HG02852 (cell line): ENCODE results near the gene CLDN3.

Experiments used
- ATAC-seq: cut with Tn5 transposase; IDR thresholded peaks from one replicate; pipeline ENCODE4 v1.9.1; 2021; ENCODE audit warnings: mild to moderate bottlenecking, moderate library complexity; ENCODE audit not compliant: unreplicated experiment

Gene CLDN3

DNA sequence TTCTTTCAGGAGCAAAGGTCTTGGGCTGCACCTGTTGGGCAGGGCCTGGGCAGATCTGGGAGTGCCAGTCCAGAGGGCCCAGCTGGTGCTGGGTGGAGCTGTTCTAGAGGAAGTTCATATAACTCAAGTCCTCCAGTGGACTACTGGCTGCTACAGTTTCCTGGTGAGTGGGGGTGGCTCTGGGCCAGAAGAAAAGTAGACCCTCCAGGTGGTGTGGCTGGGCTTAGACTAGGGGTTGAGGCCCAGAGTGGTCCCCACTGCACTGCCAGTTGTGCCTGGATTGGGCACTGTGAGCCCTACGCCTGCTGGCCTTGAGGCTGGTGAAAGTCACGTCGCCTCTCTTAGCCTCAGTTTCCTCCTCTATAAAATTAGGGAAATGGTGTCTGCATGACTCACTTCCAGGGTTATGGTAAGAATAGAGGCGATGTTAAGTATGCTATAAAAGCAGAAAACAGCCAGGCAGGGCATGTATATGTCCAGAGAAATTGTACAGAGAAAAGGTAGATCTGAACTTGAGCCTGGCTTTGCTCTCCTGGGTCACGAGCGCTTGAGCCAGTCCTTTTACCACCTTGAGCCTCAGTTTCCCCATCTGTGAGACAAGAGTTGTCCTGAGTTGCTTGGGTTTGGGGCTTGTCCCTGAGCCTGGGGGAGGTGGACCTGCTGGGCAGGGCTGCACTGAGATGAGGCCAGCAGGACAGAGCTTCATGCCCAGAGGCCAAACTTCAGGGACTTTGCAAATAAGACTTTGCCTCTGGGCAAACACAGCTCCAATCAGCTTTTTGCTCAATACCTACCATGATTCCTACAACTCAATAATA lies 3.8 kb upstream of the CLDN3 start:
- ATAC-seq = no peak

DNA sequence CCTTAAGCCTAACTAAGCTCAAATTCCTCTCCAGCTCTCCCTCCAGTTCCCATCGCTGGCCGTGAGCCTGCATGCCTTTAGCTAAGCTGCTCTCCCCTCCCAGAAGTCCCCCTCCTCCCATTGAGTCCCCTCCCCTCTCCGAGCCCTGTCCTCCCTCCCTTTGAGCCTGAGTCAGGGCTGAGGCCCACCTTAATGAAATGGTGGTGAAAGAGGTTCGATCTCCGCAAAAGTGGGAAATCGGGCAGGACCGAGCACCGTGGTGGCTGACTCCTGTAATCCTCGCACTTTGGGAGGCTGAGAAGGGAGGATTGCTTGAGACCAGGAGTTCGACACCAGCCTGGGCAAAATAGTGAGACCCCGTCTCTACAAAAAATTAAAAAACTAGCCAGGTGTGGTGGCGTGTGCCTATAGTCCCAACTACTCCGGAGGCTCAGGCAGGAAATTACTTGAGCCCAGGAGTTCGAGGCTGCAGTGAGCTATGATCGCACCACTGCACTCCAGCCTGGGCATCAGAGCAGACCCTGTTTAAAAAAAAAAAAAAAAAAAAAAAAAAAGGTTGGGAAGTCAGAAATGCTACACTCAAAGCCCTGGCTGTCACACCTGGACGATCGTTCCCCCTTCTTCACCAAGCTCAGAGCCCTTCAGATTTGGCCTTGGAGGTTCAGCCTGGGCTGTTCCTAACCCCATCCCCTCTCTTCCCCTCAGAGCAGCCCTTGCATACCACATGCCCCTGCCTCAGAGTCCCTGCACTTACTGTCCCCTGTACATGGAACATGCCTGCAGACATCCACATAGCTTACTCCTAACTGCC lies 995 bp upstream of the CLDN3 start:
- no peak for ATAC-seq

DNA sequence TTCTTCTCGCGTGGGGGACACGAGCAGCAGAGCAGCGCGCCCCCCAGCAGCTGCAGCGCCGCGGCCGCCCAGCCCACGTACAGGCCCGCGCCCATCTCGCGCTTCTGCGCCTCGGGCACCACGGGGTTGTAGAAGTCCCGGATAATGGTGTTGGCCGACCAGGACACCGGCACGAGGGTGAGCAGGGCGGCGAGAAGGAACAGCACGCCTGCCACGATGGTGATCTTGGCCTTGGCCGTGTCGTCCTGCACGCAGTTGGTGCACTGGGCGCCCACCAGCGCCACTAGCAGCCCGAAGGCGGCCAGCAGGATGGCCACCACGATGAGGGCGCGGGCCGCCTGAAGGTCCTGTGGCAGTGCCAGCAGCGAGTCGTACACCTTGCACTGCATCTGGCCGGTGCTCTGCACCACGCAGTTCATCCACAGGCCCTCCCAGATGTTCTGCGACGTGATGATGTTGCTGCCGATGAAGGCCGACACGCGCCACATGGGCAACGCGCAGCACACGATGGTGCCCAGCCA lies 529 bp downstream of the CLDN3 start:
- ATAC-seq = no peak

DNA sequence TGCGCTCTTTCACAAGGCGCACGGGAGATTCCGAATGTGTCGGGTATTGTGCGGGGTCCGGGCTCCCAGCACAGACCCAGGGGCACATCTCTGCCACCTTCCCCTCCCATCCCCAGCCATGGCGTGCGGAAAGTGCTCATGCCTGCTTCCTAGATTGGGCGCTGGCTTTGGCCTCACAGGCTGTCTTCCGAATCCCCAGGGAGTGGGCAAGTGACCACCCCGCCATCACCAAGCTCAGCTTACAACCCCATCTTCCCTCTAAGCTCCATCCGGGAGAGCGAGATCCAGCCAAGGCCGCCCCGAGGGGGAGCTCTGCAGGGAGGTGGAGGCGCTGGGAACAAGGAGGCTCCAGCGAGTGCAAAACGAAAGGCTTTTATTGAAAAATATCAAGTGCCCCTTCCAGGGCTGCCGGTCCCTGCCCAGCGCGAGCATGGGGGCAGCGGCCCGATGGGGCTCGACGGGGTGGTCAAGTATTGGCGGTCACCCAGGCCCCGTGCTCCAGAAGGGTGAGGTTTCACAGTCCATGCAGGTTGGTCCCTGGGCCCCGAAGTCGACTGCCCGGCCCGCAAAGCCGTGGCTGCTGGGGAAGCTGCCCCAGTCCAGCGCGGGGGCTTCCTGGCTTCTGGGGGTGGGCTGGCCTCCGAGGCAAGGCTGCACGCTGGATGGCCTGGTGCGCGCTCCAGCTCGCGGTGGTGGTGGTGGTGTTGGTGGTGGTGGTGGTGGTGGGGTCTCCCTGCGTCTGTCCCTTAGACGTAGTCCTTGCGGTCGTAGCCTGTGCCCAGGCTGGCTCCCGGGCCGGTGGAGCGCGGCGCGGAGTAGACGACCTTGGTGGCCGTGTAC lies 1.2 kb downstream of the CLDN3 start:
- ATAC-seq = no peak

DNA sequence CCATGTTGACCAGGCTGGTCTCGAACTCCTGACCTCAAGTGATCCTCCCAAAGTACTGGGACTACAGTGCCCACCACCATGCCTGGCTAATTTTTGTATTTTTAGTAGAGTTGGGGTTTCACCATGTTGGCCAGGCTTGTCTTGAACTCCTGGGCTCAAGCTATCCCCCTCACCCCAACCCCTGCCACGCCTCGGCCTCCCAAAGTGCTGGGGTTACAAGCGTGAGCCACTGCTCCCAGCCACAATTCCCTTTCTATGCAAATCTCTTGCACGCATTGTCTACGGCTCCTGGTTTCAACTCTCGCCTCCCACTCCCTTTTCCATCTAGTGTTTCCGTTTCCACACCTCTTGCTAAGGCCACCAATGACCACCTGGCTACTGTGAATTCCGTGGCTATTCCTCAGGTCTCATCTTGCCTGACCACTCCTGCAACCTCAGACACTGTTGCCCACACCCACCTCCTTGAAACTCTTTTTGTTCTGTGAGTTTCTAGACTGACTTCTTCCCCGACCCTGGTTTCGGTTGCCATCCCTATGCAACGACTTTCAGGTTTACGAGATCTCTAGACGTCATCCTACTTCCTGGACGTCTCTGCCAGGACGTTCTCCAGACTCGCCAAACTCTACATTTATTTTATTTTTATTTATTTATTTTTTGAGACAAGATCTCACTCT lies 3.4 kb downstream of the CLDN3 start:
- ATAC-seq = no peak

DNA sequence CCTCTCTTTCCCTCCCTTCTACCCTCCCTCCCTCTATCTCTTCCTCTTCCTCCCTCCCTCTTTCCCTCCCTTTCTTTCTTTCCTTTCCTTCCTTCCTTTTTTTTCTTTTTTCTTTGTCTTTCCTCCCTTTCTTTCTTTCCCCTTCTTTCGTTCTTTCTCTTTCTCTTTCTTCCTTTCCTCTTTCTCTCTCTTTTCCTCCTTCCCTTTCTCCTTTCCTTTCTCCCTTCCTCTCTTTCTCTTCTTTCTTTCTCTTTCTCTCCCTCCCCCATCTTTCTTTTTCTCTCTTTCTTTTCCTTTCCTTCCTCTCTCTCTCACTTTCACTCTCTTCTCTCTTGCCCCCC lies 7.4 kb downstream of the CLDN3 start:
- no peak for ATAC-seq

DNA sequence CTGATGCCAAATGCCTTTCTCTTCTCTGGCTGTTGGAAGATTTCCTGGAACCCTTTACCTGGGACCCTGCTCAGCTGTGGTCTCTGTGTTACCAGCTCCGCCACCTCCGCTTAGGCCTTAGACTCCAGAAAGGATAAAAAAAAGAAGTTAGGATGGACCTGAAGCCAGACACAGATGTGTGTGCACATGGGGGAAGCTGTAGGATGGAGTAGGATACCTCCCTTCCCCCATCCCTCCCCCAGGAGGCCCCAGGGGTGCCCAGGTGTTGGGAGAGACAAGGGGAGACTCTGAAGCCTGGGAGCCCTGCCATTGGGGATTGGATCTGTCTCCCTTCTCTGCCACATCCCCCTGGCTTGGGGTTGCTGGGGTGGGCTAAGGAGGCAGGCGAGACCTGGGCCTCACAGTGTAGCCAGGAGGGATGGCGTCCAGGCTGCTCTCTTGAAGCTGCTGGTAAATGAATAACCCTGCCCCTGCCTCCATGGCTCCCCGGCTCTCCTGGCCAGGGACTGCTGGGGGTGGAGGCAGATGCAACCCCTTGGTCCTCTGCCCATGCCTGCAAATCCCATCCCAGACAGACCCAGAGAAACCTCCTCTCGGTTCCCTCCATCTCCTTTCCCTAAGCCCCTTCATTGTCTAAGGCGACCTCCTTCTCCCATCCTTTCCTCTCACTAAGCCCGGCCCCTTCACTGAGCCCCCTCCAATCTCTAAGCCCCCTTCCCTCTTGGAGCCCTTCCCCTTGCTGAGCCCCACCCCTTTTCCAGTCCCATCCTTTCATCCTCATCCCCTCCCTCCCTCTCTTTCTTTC lies 8.0 kb downstream of the CLDN3 start:
- no peak for ATAC-seq

DNA sequence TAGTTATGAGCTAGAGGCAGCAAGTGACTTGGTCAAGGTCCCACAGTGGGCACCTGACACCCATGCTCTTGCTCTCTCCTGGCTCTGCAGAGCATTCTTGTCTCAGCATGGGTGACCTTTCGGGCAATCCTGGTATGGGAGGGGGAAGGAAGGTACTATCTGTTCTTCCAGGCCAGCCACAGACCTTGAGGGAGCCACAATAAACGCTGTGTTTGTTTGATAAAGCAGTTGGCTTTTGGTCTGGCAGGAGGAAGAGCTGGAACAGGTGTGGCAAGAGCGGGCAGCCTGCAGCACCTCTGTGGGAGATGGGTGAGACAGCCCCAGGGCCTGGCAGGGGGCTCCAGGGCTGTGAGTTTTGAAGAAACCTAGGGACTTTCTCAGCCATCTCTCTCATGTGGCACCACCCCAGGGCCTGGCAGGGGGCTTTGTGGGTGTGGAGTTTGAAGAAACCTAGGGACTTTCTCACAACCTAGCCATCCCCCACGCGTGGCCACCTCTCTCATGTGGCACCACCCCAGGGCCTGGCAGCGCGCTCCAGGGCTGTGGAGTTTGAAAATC lies 11.4 kb downstream of the CLDN3 start:
- no peak for ATAC-seq

DNA sequence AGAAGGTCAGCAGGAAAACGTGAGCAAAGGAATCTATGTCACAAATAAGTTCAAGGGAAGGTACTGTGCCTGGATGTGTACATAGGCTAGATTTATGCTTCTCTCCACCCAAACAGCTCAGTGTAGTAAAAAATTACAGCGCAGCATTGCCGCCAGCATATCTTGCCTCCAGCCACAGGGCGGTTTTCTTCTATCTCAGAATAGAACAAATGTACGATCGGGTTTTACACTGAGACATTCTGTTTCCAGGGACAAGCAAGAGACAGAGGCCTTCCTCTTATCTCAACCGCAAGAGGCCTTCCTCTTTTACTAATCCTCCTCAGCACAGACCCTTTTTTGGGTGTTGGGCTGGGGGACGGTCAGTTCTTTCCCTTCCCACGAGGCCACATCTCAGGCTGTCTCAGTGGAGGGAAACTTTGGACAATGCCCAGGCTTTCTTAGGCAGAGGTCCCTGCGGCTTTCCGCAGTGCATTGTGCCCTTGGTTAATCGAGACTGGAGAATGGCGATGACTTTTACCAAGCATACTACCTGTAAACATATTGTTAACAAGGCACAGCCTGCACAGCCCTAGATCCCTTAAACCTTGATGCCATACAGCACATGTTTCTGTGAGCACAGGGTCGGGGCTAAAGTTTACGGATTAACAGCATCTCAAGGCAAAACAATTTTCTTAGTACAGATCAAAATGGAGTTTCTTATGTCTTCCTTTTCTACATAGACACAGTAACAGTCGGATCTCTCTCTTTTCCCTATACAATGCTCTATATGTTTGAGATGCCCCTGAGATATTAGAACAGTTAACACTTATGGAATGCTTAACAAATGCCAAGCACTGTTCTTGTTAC lies 19.9 kb downstream of the CLDN3 start:
- no peak for ATAC-seq

DNA sequence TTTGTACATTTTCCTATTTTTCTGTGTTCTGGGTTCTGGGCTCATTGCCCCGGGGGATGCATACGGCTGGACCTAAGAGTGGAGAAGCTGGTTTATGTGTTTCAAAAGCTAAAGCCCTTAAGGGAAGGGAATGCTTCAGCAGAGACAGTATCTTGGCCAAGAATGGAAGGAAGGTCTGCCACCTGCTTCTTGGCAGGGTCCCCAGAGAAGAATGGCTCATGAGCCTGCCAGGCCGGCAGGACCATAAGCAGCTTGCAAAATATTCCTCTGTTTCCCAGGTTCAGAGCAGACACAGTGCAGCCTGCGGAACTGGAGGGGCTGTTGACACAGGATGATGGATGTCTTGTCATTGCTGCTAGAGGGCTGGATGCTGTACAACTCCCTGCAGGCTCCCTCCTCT lies 23.7 kb downstream of the CLDN3 start:
- ATAC-seq = no peak

DNA sequence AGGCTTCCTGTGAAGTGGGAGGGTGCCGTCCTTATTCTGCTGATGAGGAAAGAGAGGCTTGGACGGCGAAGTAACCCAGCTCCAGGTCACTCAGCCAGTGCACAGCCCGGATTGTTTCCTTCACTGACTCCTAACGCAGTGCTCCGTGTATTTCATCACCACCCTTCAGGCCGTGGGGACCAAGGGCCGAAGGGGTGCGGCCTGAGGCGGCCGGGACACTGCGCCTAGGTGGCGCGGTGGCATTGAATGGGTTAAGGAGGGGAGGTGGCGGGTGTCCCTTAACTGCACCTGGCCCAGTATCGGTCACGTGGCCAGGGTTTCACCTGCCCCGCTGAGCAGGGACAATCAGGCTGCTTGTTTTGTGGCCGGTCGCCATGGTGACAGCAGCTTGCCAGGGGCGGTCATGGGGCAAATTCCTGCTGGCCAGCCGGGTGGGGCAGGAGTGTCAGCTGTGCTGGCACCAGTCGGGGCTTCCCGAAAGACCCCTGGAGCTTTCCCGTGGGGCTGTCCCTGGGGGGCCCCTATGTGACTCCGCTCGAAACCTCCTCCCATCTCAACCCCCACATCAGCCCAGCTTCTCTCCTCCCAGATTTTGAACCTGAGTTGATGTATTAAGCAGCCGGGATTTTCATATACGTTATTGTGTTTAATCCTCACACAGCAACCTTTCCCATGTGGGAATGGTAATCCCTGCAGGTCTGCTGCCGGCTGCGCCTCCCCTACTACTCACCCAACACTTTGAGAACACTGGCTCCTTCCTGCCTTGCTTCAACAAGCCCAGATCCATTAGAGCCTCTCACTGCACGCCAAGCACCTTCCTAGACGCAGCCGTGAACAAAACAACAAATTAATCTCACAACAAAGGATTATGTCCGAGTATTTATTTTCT lies 27.1 kb downstream of the CLDN3 start:
- ATAC-seq = no peak

DNA sequence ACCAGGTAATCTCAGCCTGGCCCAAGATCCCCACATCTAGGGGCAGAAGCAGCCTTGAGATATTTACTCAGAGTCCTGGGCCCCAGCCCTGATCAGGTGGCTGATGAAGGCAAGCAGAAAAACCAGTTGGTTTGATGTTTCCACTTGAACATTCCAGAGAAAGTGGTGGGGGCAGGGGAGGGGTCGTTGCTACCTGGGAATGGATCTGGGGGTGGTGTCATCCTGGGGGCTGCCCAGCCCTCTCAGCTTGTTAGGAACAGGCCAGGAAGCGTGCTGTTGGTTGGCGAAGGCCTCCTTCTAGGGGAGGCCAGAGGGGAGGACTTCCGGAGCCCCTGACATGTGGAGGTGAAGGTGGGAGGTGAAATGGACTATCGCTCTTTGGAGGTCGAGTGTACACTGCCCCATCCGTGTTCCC lies 27.7 kb downstream of the CLDN3 start:
- no peak for ATAC-seq

DNA sequence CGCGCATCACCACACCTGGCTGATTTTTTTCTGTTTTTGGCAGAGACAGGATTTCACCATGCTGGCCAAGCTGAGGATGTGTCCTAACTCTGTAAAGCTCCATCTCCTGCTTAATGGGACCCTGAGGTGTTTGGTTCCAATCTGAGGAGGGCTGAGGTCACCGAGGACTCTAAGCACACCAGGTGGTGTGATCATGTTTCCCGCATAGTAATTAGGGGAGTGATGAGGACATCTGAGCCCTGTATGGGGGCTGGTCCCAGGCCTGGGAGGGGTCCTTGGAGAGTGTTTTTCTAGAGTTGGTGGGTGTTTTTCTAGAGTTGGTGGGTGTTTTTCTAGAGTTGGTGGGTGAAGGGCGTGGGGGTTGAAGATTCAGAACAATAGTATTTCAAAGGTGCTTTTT lies 28.5 kb downstream of the CLDN3 start:
- ATAC-seq = no peak

DNA sequence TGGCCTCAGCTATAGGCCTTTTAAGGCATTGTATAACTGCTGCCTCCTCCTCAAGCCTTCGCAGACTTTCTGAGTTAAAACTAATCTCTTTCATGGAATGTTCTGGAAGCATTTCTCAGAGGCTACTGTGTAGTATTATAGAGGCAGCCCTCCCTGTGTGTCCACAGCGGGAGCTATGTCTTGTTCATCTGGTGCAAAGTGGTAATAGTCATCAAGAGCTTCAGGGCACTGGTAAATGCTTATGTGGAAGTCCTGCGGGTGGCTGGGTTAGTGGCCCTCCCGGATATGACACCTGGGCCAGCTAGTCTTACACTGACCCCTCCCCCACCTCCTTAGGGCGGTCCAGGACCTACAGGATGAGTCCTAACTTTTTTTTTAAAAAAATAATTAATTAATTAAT lies 29.3 kb downstream of the CLDN3 start:
- ATAC-seq = no peak

DNA sequence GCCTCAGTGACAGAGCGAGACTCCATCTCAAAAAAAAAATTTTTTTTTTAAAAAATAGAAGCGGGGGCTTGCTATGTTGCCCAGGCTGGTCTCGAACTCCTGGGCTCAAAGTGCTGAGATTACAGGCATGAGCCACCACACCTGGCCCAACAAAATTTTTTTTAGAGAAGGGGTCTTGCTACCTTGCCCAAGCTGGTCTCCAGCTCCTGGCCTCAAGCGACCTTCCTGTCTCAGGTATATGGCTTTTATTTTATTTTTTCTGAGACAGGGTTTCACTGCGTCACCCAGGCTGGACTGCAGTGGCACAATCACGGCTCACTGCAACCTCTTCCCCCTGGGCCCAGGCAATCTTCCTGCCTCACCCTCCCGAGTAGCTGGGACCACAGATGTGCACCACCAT lies 29.9 kb downstream of the CLDN3 start:
- ATAC-seq = no peak

DNA sequence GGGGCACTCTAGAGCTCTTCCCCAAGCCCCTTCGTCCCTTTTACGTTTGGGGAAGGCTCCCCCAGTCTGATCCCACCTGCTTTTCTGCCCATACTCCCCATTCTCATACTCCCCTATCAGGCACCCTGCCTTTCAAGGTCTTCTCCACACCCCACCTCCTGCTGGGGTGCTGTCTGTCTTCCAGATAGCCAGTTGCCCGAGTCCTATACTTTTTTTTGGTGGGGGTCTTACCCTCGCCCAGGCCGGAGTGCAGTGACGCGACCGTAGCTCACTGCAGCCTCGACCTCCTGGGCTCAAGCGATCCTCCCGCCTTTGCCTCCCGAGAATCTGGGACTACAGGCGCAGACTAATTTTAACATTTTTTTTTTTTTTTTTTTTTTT lies 30.7 kb downstream of the CLDN3 start:
- no peak for ATAC-seq

DNA sequence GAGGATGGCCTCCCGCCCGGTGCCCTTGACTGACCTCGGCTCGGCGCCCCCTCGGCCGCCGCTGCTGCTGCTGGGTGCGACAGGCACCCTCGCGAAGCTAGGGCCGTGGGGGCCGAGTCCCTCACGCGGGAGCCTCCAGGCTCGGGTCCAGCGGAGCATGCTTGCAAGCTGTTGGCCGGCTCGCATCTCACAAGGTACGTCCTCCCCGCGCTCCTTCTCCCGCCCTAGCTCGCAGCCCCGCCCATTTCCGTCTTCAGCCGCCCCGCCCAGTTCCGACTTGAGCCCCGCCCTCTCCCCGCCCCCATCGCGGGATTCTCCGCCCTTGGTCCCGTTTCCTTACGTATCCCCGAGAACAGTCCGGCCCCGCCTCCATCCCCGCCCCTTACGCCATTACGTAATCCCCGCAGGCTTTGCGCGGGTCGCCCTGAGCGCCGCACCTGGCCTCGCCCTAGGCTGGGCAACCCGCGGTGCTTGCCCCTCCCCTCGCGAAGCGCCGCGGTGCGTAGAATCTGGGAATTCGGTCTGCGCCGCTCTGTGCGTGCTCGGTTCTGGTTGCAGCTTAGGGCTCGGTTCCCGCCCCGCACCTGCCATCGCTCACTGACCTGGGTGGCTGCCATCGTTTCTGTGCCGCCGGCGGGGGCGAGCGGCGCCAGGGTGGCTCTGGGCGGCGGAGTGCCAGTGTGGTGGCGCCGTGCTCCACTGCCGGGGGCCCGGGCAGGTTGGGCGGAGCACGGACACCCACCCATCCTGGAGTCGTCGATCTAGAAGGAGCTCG lies 31.3 kb downstream of the CLDN3 start, which contains the start of gene ABHD11:
Gene ABHD11, minus strand, starts transcription at position 191 of the 775 bp plus-strand sequence. Its CDS starts 32 bp downstream, at position 159.
- ATAC-seq = peak; percentile 89
